Measurements from ENCODE around the gene ARHGEF9.

ARHGEF9 gene

GRCh38 chrX:63750811-63751210 is 34.2 kb downstream of the ARHGEF9 start:
- no peak overlapping the region for H3K23ac ChIP-seq (ENCODE audit: low read length in 2 of 2)
- no peak overlapping the region for H2AFZ ChIP-seq (ENCODE audit: low read depth, low read length)
- H3K27ac ChIP-seq (ENCODE audit: low read length, poor library complexity, severe bottlenecking): no peak overlapping the region
- no peak overlapping the region for H3K4me3 ChIP-seq (ENCODE audit: insufficient read depth in 1 of 2, low read depth in 1 of 2, low read length in 2 of 2)
- no peak overlapping the region for H3K9ac ChIP-seq (ENCODE audit: low read length)
- H3K27me3 ChIP-seq (ENCODE audit: control insufficient read depth in 1 of 2, insufficient read depth in 1 of 2, low read length in 2 of 2): peaks cover 0 to 2% of the 10 kb centered on the region in 2 experiments
- H2BK15ac ChIP-seq (ENCODE audit: low read depth, poor library complexity, severe bottlenecking): no peak overlapping the region
- no peak overlapping the region for H3K4ac ChIP-seq (ENCODE audit: low read depth in 1 of 2, low read length in 2 of 2)
- H2AK5ac ChIP-seq (ENCODE audit: low read length, severe bottlenecking): no peak overlapping the region
- H3K4me2 ChIP-seq (ENCODE audit: low read length, poor library complexity, severe bottlenecking): no peak overlapping the region
- H3K9me3 ChIP-seq (ENCODE audit: control insufficient read depth, low read length): no peaks in the 10 kb centered on the region
- no peak overlapping the region for H2BK5ac ChIP-seq (ENCODE audit: low read depth, low read length, poor library complexity, severe bottlenecking)
- no peak overlapping the region for H4K8ac ChIP-seq (ENCODE audit: low read length)
- WGBS: no CpG with 5 or more reads among the region's 3 CpGs
- H3K4me1 ChIP-seq (ENCODE audit: control insufficient read depth, insufficient read depth, low read depth, low read length): peaks cover 1% of the 10 kb centered on the region
- H3K79me1 ChIP-seq (replicated peaks; ENCODE audit: low read length, poor library complexity, severe bottlenecking): peaks cover 11% of the 10 kb centered on the region
- H3K36me3 ChIP-seq (ENCODE audit: control insufficient read depth in 1 of 2, insufficient read depth in 2 of 2, low read depth in 1 of 2, low read length in 2 of 2): no peaks in the 10 kb centered on the region
- no peak overlapping the region for H2BK120ac ChIP-seq (ENCODE audit: low read depth, low read length)
- H4K91ac ChIP-seq (ENCODE audit: low read length): no peak overlapping the region
- H3K18ac ChIP-seq (ENCODE audit: low read depth in 1 of 2, low read length in 2 of 2): no peak overlapping the region
- H3K14ac ChIP-seq (ENCODE audit: low read length in 2 of 2): no peak overlapping the region
- no peak overlapping the region for H2BK12ac ChIP-seq (ENCODE audit: low read length in 2 of 2)
- no peak for DNase-seq

GRCh38 chrX:63747331-63747730 is 37.7 kb downstream of the ARHGEF9 start:
- Histone ChIP-seq H2BK5ac (ENCODE audit: low read depth, low read length, poor library complexity, severe bottlenecking) (no peak overlapping the region), H4K8ac (ENCODE audit: low read length) (no peak overlapping the region), H3K18ac (ENCODE audit: low read depth in 1 of 2, low read length in 2 of 2) (no peak overlapping the region), H3K4me3 (ENCODE audit: insufficient read depth in 1 of 2, low read depth in 1 of 2, low read length in 2 of 2) (no peak overlapping the region), H3K4me1 (ENCODE audit: control insufficient read depth, insufficient read depth, low read depth, low read length) (peaks cover 3% of the 10 kb centered on the region), H4K91ac (ENCODE audit: low read length) (no peak overlapping the region), H2BK15ac (ENCODE audit: low read depth, poor library complexity, severe bottlenecking) (no peak overlapping the region), H3K4me2 (ENCODE audit: low read length, poor library complexity, severe bottlenecking) (no peak overlapping the region), H3K4ac (ENCODE audit: low read depth in 1 of 2, low read length in 2 of 2) (no peak overlapping the region), H3K27ac (ENCODE audit: low read length, poor library complexity, severe bottlenecking) (no peak overlapping the region), H3K9ac (ENCODE audit: low read length) (no peak overlapping the region), H3K14ac (ENCODE audit: low read length in 2 of 2) (no peak overlapping the region), H3K79me1 (replicated peaks; ENCODE audit: low read length, poor library complexity, severe bottlenecking) (peaks cover 20% of the 10 kb centered on the region), H2BK120ac (ENCODE audit: low read depth, low read length) (no peak overlapping the region), H3K9me3 (ENCODE audit: control insufficient read depth, low read length) (no peaks in the 10 kb centered on the region), H3K27me3 (ENCODE audit: control insufficient read depth in 1 of 2, insufficient read depth in 1 of 2, low read length in 2 of 2) (peaks cover 0 to 7% of the 10 kb centered on the region in 2 experiments), H2AFZ (ENCODE audit: low read depth, low read length) (no peak overlapping the region), H2BK12ac (ENCODE audit: low read length in 2 of 2) (no peak overlapping the region), H2AK5ac (ENCODE audit: low read length, severe bottlenecking) (no peak overlapping the region), H3K36me3 (ENCODE audit: control insufficient read depth in 1 of 2, insufficient read depth in 2 of 2, low read depth in 1 of 2, low read length in 2 of 2) (no peaks in the 10 kb centered on the region), H3K23ac (ENCODE audit: low read length in 2 of 2) (no peak overlapping the region)
- DNase-seq: peak; percentile 37
- WGBS: 90% methylated on average over 2 of the region's 2 CpGs

GRCh38 chrX:63746715-63747114 is 38.3 kb downstream of the ARHGEF9 start:
- H3K27ac ChIP-seq (ENCODE audit: low read length, poor library complexity, severe bottlenecking): no peak overlapping the region
- H3K4me3 ChIP-seq (ENCODE audit: insufficient read depth in 1 of 2, low read depth in 1 of 2, low read length in 2 of 2): no peak overlapping the region
- no peak overlapping the region for H3K23ac ChIP-seq (ENCODE audit: low read length in 2 of 2)
- H3K4me2 ChIP-seq (ENCODE audit: low read length, poor library complexity, severe bottlenecking): no peak overlapping the region
- H3K9ac ChIP-seq (ENCODE audit: low read length): no peak overlapping the region
- H2BK12ac ChIP-seq (ENCODE audit: low read length in 2 of 2): no peak overlapping the region
- H4K8ac ChIP-seq (ENCODE audit: low read length): no peak overlapping the region
- H3K27me3 ChIP-seq (ENCODE audit: control insufficient read depth in 1 of 2, insufficient read depth in 1 of 2, low read length in 2 of 2): peaks cover 0 to 7% of the 10 kb centered on the region in 2 experiments
- H3K36me3 ChIP-seq (ENCODE audit: control insufficient read depth in 1 of 2, insufficient read depth in 2 of 2, low read depth in 1 of 2, low read length in 2 of 2): no peaks in the 10 kb centered on the region
- H3K18ac ChIP-seq (ENCODE audit: low read depth in 1 of 2, low read length in 2 of 2): no peak overlapping the region
- H3K4me1 ChIP-seq (ENCODE audit: control insufficient read depth, insufficient read depth, low read depth, low read length): peaks cover 3% of the 10 kb centered on the region
- no peak overlapping the region for H4K91ac ChIP-seq (ENCODE audit: low read length)
- H2BK15ac ChIP-seq (ENCODE audit: low read depth, poor library complexity, severe bottlenecking): no peak overlapping the region
- 97% methylated on average over 2 of the region's 3 CpGs for WGBS
- H2BK5ac ChIP-seq (ENCODE audit: low read depth, low read length, poor library complexity, severe bottlenecking): no peak overlapping the region
- H2AFZ ChIP-seq (ENCODE audit: low read depth, low read length): no peak overlapping the region
- H3K9me3 ChIP-seq (ENCODE audit: control insufficient read depth, low read length): no peaks in the 10 kb centered on the region
- no peak overlapping the region for H3K4ac ChIP-seq (ENCODE audit: low read depth in 1 of 2, low read length in 2 of 2)
- H2BK120ac ChIP-seq (ENCODE audit: low read depth, low read length): no peak overlapping the region
- no peak for DNase-seq
- no peak overlapping the region for H3K14ac ChIP-seq (ENCODE audit: low read length in 2 of 2)
- H2AK5ac ChIP-seq (ENCODE audit: low read length, severe bottlenecking): no peak overlapping the region
- H3K79me1 ChIP-seq (replicated peaks; ENCODE audit: low read length, poor library complexity, severe bottlenecking): peaks cover 22% of the 10 kb centered on the region

GRCh38 chrX:63746278-63746677 is 38.7 kb downstream of the ARHGEF9 start:
- no peak overlapping the region for H2BK5ac ChIP-seq (ENCODE audit: low read depth, low read length, poor library complexity, severe bottlenecking)
- H3K36me3 ChIP-seq (ENCODE audit: control insufficient read depth in 1 of 2, insufficient read depth in 2 of 2, low read depth in 1 of 2, low read length in 2 of 2): no peaks in the 10 kb centered on the region
- H3K14ac ChIP-seq (ENCODE audit: low read length in 2 of 2): no peak overlapping the region
- H2BK12ac ChIP-seq (ENCODE audit: low read length in 2 of 2): no peak overlapping the region
- WGBS: 60% methylated on average over 1 of the region's 1 CpG
- H2AK5ac ChIP-seq (ENCODE audit: low read length, severe bottlenecking): no peak overlapping the region
- H3K79me1 ChIP-seq (replicated peaks; ENCODE audit: low read length, poor library complexity, severe bottlenecking): peaks cover 22% of the 10 kb centered on the region
- DNase-seq: no peak
- no peak overlapping the region for H3K27ac ChIP-seq (ENCODE audit: low read length, poor library complexity, severe bottlenecking)
- peaks cover 2% of the 10 kb centered on the region for H3K4me1 ChIP-seq (ENCODE audit: control insufficient read depth, insufficient read depth, low read depth, low read length)
- H3K9me3 ChIP-seq (ENCODE audit: control insufficient read depth, low read length): no peaks in the 10 kb centered on the region
- H2AFZ ChIP-seq (ENCODE audit: low read depth, low read length): no peak overlapping the region
- H3K9ac ChIP-seq (ENCODE audit: low read length): no peak overlapping the region
- no peak overlapping the region for H3K18ac ChIP-seq (ENCODE audit: low read depth in 1 of 2, low read length in 2 of 2)
- no peak overlapping the region for H4K8ac ChIP-seq (ENCODE audit: low read length)
- no peak overlapping the region for H3K4me3 ChIP-seq (ENCODE audit: insufficient read depth in 1 of 2, low read depth in 1 of 2, low read length in 2 of 2)
- H3K4ac ChIP-seq (ENCODE audit: low read depth in 1 of 2, low read length in 2 of 2): no peak overlapping the region
- H2BK15ac ChIP-seq (ENCODE audit: low read depth, poor library complexity, severe bottlenecking): no peak overlapping the region
- H3K4me2 ChIP-seq (ENCODE audit: low read length, poor library complexity, severe bottlenecking): no peak overlapping the region
- peaks cover 0 to 7% of the 10 kb centered on the region in 2 experiments for H3K27me3 ChIP-seq (ENCODE audit: control insufficient read depth in 1 of 2, insufficient read depth in 1 of 2, low read length in 2 of 2)
- H2BK120ac ChIP-seq (ENCODE audit: low read depth, low read length): no peak overlapping the region
- H3K23ac ChIP-seq (ENCODE audit: low read length in 2 of 2): no peak overlapping the region
- H4K91ac ChIP-seq (ENCODE audit: low read length): no peak overlapping the region

Measured in mesenchymal stem cell (in vitro differentiated cells and primary cell).